ENCODE results near the gene SZT2. TPM values are rescaled to one million over a fixed set of nuclear protein-coding genes. Genes with fewer than 3 reads are reported as not detected.

The SZT2 gene
- total and polyA plus RNA-seq, 2 of the 4 experiments (the other 2 are of a cell fraction), result 9.5 to 14.3 TPM

DNA sequence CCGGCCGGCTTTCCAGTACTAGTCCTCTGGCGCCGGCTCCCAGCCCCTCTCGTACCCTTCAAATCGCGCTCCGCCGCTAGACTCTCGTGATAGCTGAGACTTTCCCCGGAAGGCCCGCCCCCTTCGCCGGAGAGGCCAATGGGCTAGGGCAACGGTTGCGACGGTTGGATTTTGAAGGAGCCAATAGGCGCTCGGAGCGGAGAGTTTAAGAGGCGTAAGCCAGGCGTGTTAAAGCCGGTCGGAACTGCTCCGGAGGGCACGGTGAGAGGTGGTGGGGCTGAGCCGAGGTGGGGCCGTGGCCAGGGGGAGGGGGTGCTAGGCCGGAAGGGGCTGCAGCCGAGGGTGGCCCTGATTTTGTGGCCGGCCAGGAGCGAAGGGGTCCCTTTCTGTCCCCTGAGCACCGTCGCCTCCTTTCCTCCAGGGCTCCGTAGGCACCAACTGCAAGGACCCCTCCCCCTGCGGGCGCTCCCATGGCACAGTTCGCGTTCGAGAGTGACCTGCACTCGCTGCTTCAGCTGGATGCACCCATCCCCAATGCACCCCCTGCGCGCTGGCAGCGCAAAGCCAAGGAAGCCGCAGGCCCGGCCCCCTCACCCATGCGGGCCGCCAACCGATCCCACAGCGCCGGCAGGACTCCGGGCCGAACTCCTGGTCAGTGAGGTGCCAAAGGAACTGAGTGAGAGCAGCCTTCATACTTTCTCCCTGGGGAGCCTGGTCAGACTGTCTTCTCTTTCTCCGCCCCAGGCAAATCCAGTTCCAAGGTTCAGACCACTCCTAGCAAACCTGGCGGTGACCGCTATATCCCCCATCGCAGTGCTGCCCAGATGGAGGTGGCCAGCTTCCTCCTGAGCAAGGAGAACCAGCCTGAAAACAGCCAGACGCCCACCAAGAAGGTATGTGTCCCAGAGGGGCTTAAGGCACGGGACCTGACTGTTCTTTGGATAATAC is 30.7 kb upstream of the SZT2 start, which contains the start of gene CDC20:
TSS of gene CDC20 (plus strand) at position 236 of the 948 bp plus-strand sequence. CDS start at position 471, 235 bp downstream.
- peak within 1 kb of the TSS; percentile 48 for H3K18ac ChIP-seq (ENCODE audit: low read depth, low read length)
- H2BK15ac ChIP-seq (ENCODE audit: low read depth, low read length), result peak within 1 kb of the TSS; percentile 72; the same call in 1 of the 3 replicates
- ATAC-seq (ENCODE audit: low read depth) (peak; percentile 96), DNase-seq (peak; percentile 92)
- peaks cover 31% of the 10 kb centered on the region for H3K36me3 ChIP-seq (ENCODE audit: control insufficient read depth, insufficient read depth, low read length)
- peak within 1 kb of the TSS; percentile 94 for H3K27ac ChIP-seq (ENCODE audit: insufficient read depth, low read length)
- POLR2A ChIA-PET (ENCODE audit: unreplicated experiment), result interaction anchor here (0.8 to 1.0 kb wide), 3 partner anchors 9 to 132 kb away, joined by 3 to 4 read pairs (median 3); partner anchors contain the start of gene ELOVL1
- CTCF ChIA-PET, result interaction anchor here (0.9 to 1.9 kb wide), 3 partner anchors 10 to 132 kb away, joined by 3 to 8 read pairs (median 3); no protein-coding TSS in a partner anchor
- WGBS, 2 experiments (ENCODE audit: extremely low coverage in 2 of 2, insufficient read length in 1 of 2), result 0% methylated on average over 18 of the region's 59 CpGs; no CpG with 5 or more reads in 1 of the 2 experiments
- peak within 1 kb of the TSS; percentile 92 for H3K4ac ChIP-seq (ENCODE audit: low read depth, low read length)
- H3K79me1 ChIP-seq (ENCODE audit: low read depth in 1 of 2, low read length in 2 of 2), result peaks cover 3 to 38% of the 10 kb centered on the region in 2 experiments; a peak in 3 of 4 replicates
- no peaks in the 10 kb centered on the region for H3K9me3 ChIP-seq (ENCODE audit: control insufficient read depth, insufficient read depth, low read length)
- H3K9ac ChIP-seq (ENCODE audit: low read depth, low read length), result peak within 1 kb of the TSS; percentile 90
- H3K14ac ChIP-seq (replicated peaks; ENCODE audit: low read depth, low read length), result peak within 1 kb of the TSS; percentile 91
- H3K56ac ChIP-seq (ENCODE audit: extremely low read depth, insufficient read depth, low read length), result peak within 1 kb of the TSS; percentile 77
- TF ChIP-seq BHLHE40 (IDR thresholded peaks at IDR 0.05; ENCODE audit: low read depth, low read length) (no peak), MXI1 (IDR thresholded peaks at IDR 0.05; ENCODE audit: borderline replicate concordance, low read depth, low read length) (peak; percentile 100), FOS (IDR thresholded peaks at IDR 0.05; ENCODE audit: low read depth, low read length) (peak; percentile 42; the same call in 1 of the 2 replicates)
- H2AK5ac ChIP-seq (ENCODE audit: low read depth, low read length), result peak within 1 kb of the TSS; percentile 90
- H2BK5ac ChIP-seq (ENCODE audit: low read depth, low read length, poor library complexity, severe bottlenecking), result peak within 1 kb of the TSS; percentile 78
- H3K4me1 ChIP-seq (ENCODE audit: control insufficient read depth, insufficient read depth, low read length), result peaks cover 9% of the 10 kb centered on the region; the same call in 1 of the 2 replicates
- H4K20me1 ChIP-seq (ENCODE audit: insufficient read depth, low read length), result peaks cover 10% of the 10 kb centered on the region; the same call in 1 of the 2 replicates
- peak within 1 kb of the TSS; percentile 69 for H2BK120ac ChIP-seq (ENCODE audit: low read depth, low read length)
- H3K4me2 ChIP-seq (ENCODE audit: low read depth, low read length), result peak within 1 kb of the TSS; percentile 87
- TSS peak; percentile 77 for BruUV-seq (replicated peaks)
- in situ Hi-C loops (cut with MboI; ENCODE audit: low sequenced_read_pairs), result loop anchor here (10.0 kb wide), 1 partner anchor 124 kb away; no protein-coding TSS in a partner anchor
- H4K91ac ChIP-seq (ENCODE audit: insufficient read depth, low read depth, low read length), result peak within 1 kb of the TSS; percentile 75
- intact Hi-C loops (cut with micrococcal nuclease), result loop anchor here (1.0 kb wide), 2 partner anchors 121 to 132 kb away; no protein-coding TSS in a partner anchor
- peak within 1 kb of the TSS; percentile 90 for H2AFZ ChIP-seq (replicated peaks; ENCODE audit: low read length, poor library complexity)
- H3K23ac ChIP-seq (ENCODE audit: low read depth, low read length), result peak within 1 kb of the TSS; percentile 63
- peak within 1 kb of the TSS; percentile 79 for H4K5ac ChIP-seq (ENCODE audit: low read depth, low read length)
- dilution Hi-C loops (cut with HindIII; ENCODE audit: low sequenced_read_pairs, unreplicated experiment), result no loop called here
- peak within 1 kb of the TSS; percentile 0; the same call in 1 of the 2 replicates for H2BK20ac ChIP-seq (ENCODE audit: low read depth, low read length)
- H4K8ac ChIP-seq (ENCODE audit: low read depth in 2 of 2, low read length in 2 of 2), result peak within 1 kb of the TSS; percentile 79 to 93
- H3K27me3 ChIP-seq (ENCODE audit: control insufficient read depth, insufficient read depth, low read length), result no peaks in the 10 kb centered on the region
- peak within 1 kb of the TSS; percentile 90 for H2AK9ac ChIP-seq (replicated peaks; ENCODE audit: low read depth, low read length, poor library complexity)
- peak within 1 kb of the TSS; percentile 75 for H3K4me3 ChIP-seq (ENCODE audit: insufficient read depth, low read depth, low read length)
- H3K9me1 ChIP-seq (ENCODE audit: insufficient read depth, low read length), result peaks cover 12% of the 10 kb centered on the region; the same call in 1 of the 2 replicates
